HG02938 (cell line): ENCODE measurements around the gene NOP56.

Experiments used
- ATAC-seq: cut with Tn5 transposase; IDR thresholded peaks from one replicate; pipeline ENCODE4 v1.9.1; 2021; ENCODE audit warnings: mild to moderate bottlenecking, moderate library complexity; ENCODE audit not compliant: unreplicated experiment

The NOP56 gene

GRCh38 chr20:2699775-2700413 lies 47.5 kb downstream of the NOP56 start:
- ATAC-seq, result no peak

GRCh38 chr20:2700913-2701620 lies 48.6 kb downstream of the NOP56 start:
- ATAC-seq, result no peak

GRCh38 chr20:2701671-2702081 lies 49.2 kb downstream of the NOP56 start:
- no peak for ATAC-seq

GRCh38 chr20:2703716-2704475 lies 51.5 kb downstream of the NOP56 start:
- no peak for ATAC-seq

GRCh38 chr20:2705931-2706645 lies 53.7 kb downstream of the NOP56 start:
- no peak for ATAC-seq

- ATAC-seq, result no peak
Measured at GRCh38 chr20:2706688-2707352, 54.4 kb downstream of the NOP56 start.

- ATAC-seq, result no peak
Measured at GRCh38 chr20:2707353-2708072, 55.1 kb downstream of the NOP56 start.
